ENCODE data around the gene PTGER1.

PTGER1 gene

GRCh38 chr19:14450168-14450874 is 24.8 kb downstream of the PTGER1 start:
- no peaks in the 10 kb centered on the region for H3K27me3 Mint-ChIP-seq
- intact Hi-C loops (cut with micrococcal nuclease) = no loop called here

DNA sequence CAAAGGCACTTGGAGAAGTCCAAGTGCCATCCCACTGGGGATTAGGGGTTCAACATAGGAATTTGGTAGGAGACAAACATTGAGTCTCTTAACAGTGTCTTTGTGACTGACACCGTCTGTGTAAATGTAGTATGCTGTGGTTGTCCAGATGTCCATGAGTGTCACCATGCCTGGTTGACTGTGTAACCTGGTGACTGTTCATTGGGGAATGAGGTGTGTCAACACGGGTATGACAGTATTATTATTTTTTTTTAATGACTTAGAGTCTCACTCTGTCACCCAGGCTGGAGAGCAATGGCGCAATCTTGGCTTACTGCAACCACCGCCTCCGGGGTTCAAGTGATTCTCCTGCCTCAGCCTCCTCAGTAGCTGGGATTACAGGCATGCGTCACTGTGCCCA is 25.8 kb downstream of the PTGER1 start:
- Mint-ChIP-seq H3K27me3 (no peaks in the 10 kb centered on the region), H3K27ac (no peak overlapping the region), H3K4me3 (no peak overlapping the region), H3K9me3 (no peaks in the 10 kb centered on the region), H3K4me1 (ENCODE audit: low read depth) (peaks cover 7% of the 10 kb centered on the region), H3K36me3 (ENCODE audit: low read depth) (peaks cover 100% of the 10 kb centered on the region)
- intact Hi-C loops (cut with micrococcal nuclease) = no loop called here

More at GRCh38 chr19:14450168-14450874, 24.8 kb downstream of the PTGER1 start:
- no peaks in the 10 kb centered on the region for H3K9me3 Mint-ChIP-seq
- no peak overlapping the region for H3K4me3 Mint-ChIP-seq
- H3K27ac Mint-ChIP-seq = no peak overlapping the region
- H3K4me1 Mint-ChIP-seq (ENCODE audit: low read depth) = peaks cover 7% of the 10 kb centered on the region
- H3K36me3 Mint-ChIP-seq (ENCODE audit: low read depth) = peaks cover 100% of the 10 kb centered on the region

- Mint-ChIP-seq H3K4me1 (ENCODE audit: low read depth) (peaks cover 10% of the 10 kb centered on the region), H3K27ac (no peak overlapping the region), H3K36me3 (ENCODE audit: low read depth) (peaks cover 100% of the 10 kb centered on the region), H3K27me3 (no peaks in the 10 kb centered on the region), H3K9me3 (no peaks in the 10 kb centered on the region), H3K4me3 (no peak overlapping the region)
- intact Hi-C loops (cut with micrococcal nuclease) = no loop called here
Observed at GRCh38 chr19:14446336-14447036, 28.7 kb downstream of the PTGER1 start.

GRCh38 chr19:14443632-14444216 is 31.4 kb downstream of the PTGER1 start:
- intact Hi-C loops (cut with micrococcal nuclease) = no loop called here
- Mint-ChIP-seq H3K4me1 (ENCODE audit: low read depth) (peaks cover 31% of the 10 kb centered on the region), H3K36me3 (ENCODE audit: low read depth) (peaks cover 89% of the 10 kb centered on the region), H3K27ac (no peak overlapping the region), H3K27me3 (no peaks in the 10 kb centered on the region), H3K9me3 (no peaks in the 10 kb centered on the region), H3K4me3 (no peak overlapping the region)

DNA sequence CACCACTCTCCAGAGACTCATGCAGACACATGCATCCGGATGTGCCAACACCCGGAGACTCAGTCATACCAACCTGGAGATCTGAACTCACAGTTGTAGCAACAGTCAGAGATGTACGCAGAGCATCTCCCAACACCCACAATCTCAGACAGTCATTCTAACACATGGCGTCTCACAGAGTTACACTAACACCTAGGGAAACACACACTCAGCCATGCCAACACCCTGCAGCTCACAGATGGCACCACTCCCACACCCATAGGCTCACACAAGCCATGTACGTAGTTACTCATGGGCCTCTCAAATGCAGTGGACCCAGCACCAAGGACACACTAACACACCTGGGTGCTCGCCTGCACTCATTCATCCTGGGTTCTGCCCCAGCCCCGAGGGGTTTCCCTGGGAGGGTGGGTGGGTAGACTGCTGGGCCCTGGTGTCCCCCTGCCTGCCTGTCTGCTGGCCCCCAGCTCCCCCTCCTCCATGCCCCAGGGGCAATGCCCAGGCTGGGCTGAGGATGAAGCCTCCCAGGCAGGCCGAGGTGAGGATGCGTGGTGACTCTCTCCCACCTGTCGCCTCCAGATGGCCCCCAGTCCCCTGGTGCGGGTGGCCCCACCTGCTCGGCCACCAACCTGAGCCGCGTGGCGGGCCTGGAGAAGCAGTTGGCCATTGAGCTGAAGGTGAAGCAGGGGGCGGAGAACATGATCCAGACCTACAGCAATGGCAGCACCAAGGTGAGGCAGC is 32.1 kb downstream of the PTGER1 start:
- intact Hi-C loops (cut with micrococcal nuclease) = no loop called here
- Mint-ChIP-seq H3K4me1 (ENCODE audit: low read depth) (peaks cover 37% of the 10 kb centered on the region), H3K27ac (no peak overlapping the region), H3K4me3 (no peak overlapping the region), H3K36me3 (ENCODE audit: low read depth) (peaks cover 82% of the 10 kb centered on the region), H3K27me3 (no peaks in the 10 kb centered on the region), H3K9me3 (no peaks in the 10 kb centered on the region)

DNA sequence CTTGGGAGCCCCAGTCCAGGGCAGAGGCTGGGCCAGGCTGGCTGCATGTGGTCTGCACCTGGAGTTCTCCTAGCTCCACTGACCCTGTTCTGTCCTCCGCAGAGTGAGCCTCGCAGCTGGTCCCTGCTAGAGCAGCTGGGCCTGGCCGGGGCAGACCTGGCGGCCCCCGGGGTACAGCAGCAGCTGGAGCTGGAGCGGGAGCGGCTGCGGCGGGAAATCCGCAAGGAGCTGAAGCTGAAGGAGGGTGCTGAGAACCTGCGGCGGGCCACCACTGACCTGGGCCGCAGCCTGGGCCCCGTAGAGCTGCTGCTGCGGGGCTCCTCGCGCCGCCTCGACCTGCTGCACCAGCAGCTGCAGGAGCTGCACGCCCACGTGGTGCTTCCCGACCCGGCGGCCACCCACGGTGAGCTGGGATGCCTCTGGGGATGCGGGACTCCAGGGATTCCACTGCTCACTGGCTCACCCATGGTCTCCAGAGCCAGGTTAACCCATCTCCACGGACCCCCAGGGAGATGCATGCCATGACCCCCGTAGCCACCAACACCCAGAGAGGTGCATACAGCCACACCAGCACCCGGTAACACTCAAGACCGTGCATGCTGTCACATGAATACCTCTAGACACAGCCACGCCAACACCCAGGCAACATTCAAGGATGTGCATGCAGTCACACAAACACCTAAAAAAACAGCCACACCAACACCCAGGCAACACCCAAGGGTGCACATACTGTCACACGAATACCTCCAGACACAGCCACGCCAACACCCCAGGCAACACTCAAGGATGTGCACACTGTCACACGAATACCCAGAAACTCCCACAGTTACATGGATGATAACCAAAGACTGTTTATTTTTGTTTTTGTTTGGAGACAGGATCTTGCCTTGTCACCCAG is 33.9 kb downstream of the PTGER1 start:
- Mint-ChIP-seq H3K4me3 (peak overlapping the region; percentile 95), H3K9me3 (no peaks in the 10 kb centered on the region), H3K36me3 (ENCODE audit: low read depth) (peaks cover 76% of the 10 kb centered on the region), H3K4me1 (ENCODE audit: low read depth) (peaks cover 44% of the 10 kb centered on the region), H3K27ac (peak overlapping the region; percentile 92), H3K27me3 (no peaks in the 10 kb centered on the region)
- intact Hi-C loops (cut with micrococcal nuclease) = no loop called here

DNA sequence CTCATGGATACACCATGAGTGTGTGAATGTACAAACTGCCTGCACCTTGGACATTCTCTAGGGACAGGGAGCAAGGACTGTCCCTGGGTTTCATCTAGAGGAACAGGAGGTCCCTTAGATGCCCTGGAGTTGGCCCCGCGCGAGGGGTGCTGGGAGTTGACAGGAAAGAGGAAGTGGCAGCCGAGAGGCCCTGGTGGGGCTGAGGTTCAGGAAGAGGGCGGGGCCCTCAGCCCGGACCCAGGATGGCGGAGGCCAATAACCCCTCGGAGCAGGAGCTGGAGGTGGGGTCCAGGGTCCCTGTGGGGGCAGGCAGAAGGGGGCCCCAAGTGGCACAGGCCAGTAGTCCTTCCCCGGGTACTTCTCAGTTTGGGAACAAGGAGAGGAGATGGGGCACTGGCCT is 35.1 kb downstream of the PTGER1 start:
- H3K4me3 Mint-ChIP-seq = peak overlapping the region; percentile 95
- intact Hi-C loops (cut with micrococcal nuclease) = no loop called here
- H3K36me3 Mint-ChIP-seq (ENCODE audit: low read depth) = peaks cover 73% of the 10 kb centered on the region
- no peaks in the 10 kb centered on the region for H3K9me3 Mint-ChIP-seq
- peaks cover 49% of the 10 kb centered on the region for H3K4me1 Mint-ChIP-seq (ENCODE audit: low read depth)
- H3K27me3 Mint-ChIP-seq = no peaks in the 10 kb centered on the region
- peak overlapping the region; percentile 92 for H3K27ac Mint-ChIP-seq

- Mint-ChIP-seq H3K36me3 (ENCODE audit: low read depth) (peaks cover 64% of the 10 kb centered on the region), H3K27me3 (no peaks in the 10 kb centered on the region), H3K4me1 (ENCODE audit: low read depth) (peaks cover 59% of the 10 kb centered on the region), H3K9me3 (no peaks in the 10 kb centered on the region), H3K4me3 (peak overlapping the region; percentile 2), H3K27ac (peak overlapping the region; percentile 92)
- intact Hi-C loops (cut with micrococcal nuclease) = no loop called here
Observed at GRCh38 chr19:14439014-14439413, 36.1 kb downstream of the PTGER1 start.

DNA sequence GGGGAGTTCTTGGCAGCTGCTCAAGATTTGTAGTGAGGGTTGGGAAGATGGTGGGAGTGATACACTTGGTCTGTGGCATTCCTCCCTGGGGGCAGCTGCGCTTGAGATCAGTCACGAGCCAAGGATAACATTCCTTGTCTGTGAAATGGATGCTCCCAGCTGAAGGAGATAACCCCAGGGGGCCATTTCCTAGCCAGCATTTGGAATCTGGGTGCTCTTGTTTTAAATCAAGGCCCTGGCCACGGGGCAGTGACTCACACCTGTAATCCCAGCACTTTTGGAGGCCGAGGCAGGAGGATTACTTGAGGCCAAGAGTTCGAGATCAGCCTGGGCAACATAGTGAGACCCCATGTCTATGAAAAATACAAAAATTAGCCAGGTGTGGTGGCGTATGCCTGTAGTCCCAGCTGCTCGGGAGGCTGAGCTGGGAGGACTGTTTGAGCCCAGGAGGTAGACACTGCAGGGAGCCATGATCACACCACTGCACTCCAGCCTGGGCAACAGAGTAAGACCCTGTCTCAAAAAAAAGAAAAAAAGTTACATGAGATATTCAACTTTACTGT is 37.5 kb downstream of the PTGER1 start:
- peaks cover 65% of the 10 kb centered on the region for H3K4me1 Mint-ChIP-seq (ENCODE audit: low read depth)
- no peak overlapping the region for H3K4me3 Mint-ChIP-seq
- intact Hi-C loops (cut with micrococcal nuclease) = no loop called here
- H3K27me3 Mint-ChIP-seq = no peaks in the 10 kb centered on the region
- H3K9me3 Mint-ChIP-seq = no peaks in the 10 kb centered on the region
- H3K36me3 Mint-ChIP-seq (ENCODE audit: low read depth) = peaks cover 50% of the 10 kb centered on the region
- H3K27ac Mint-ChIP-seq = no peak overlapping the region

- H3K27ac Mint-ChIP-seq = peak overlapping the region; percentile 28
- intact Hi-C loops (cut with micrococcal nuclease) = no loop called here
- H3K9me3 Mint-ChIP-seq = no peaks in the 10 kb centered on the region
- H3K27me3 Mint-ChIP-seq = peaks cover 20% of the 10 kb centered on the region
- H3K4me3 Mint-ChIP-seq = peak overlapping the region; percentile 33
- peaks cover 29% of the 10 kb centered on the region for H3K36me3 Mint-ChIP-seq (ENCODE audit: low read depth)
- peaks cover 62% of the 10 kb centered on the region for H3K4me1 Mint-ChIP-seq (ENCODE audit: low read depth)
Observed at GRCh38 chr19:14435320-14436050, 39.7 kb downstream of the PTGER1 start.

- Mint-ChIP-seq H3K4me3 (peak overlapping the region; percentile 75), H3K9me3 (no peaks in the 10 kb centered on the region), H3K27ac (peak overlapping the region; percentile 28), H3K27me3 (peaks cover 23% of the 10 kb centered on the region), H3K36me3 (ENCODE audit: low read depth) (peaks cover 22% of the 10 kb centered on the region), H3K4me1 (ENCODE audit: low read depth) (peaks cover 55% of the 10 kb centered on the region)
- intact Hi-C loops (cut with micrococcal nuclease) = loop anchor here (5.0 kb wide), 1 partner anchor 38 kb away; no protein-coding TSS in a partner anchor
Observed at GRCh38 chr19:14434543-14435319, 40.4 kb downstream of the PTGER1 start.
